ENCODE measurements around the gene EIF4G3.
"Not testable (repeated sequence)": the region's sequence is repeated elsewhere in the genome, so short reads cannot be mapped to it uniquely, and the experiment has no call there.

The EIF4G3 gene

GRCh38 chr1:21188235-21188634 lies 11.5 kb upstream of the EIF4G3 start:
- no peak for DNase-seq

GRCh38 chr1:21185221-21185731 lies 8.6 kb upstream of the EIF4G3 start:
- no peak for DNase-seq

GRCh38 chr1:21184276-21184675 lies 7.6 kb upstream of the EIF4G3 start:
- DNase-seq = no peak

- no peak for DNase-seq
Observed at GRCh38 chr1:21182181-21182731, 5.6 kb upstream of the EIF4G3 start.

- DNase-seq = not testable (repeated sequence)
Observed at GRCh38 chr1:21178271-21178670, 1.6 kb upstream of the EIF4G3 start.

- peak; percentile 54 for DNase-seq
Observed at GRCh38 chr1:21175670-21176581, 771 bp downstream of the EIF4G3 start.

- no peak for DNase-seq
Observed at GRCh38 chr1:21175324-21175669, 1.4 kb downstream of the EIF4G3 start.

GRCh38 chr1:21174654-21175323 lies 1.9 kb downstream of the EIF4G3 start:
- DNase-seq = no peak

- DNase-seq = no peak
Observed at GRCh38 chr1:21174230-21174629, 2.5 kb downstream of the EIF4G3 start.

- not testable (repeated sequence) for DNase-seq
Observed at GRCh38 chr1:21173096-21173495, 3.6 kb downstream of the EIF4G3 start.

GRCh38 chr1:21170837-21171236 lies 5.9 kb downstream of the EIF4G3 start:
- DNase-seq = not testable (repeated sequence)

- no peak for DNase-seq
Observed at GRCh38 chr1:21168444-21168843, 8.3 kb downstream of the EIF4G3 start.

- no peak for DNase-seq
Observed at GRCh38 chr1:21165646-21166045, 11.1 kb downstream of the EIF4G3 start.

- DNase-seq = no peak
Observed at GRCh38 chr1:21165076-21165475, 11.6 kb downstream of the EIF4G3 start.

GRCh38 chr1:21164266-21164665 lies 12.4 kb downstream of the EIF4G3 start:
- DNase-seq = no peak

GRCh38 chr1:21162740-21163464 lies 13.8 kb downstream of the EIF4G3 start:
- no peak for DNase-seq

- DNase-seq = no peak
Observed at GRCh38 chr1:21161842-21162241, 14.9 kb downstream of the EIF4G3 start.

- DNase-seq = no peak
Observed at GRCh38 chr1:21160263-21160796, 16.4 kb downstream of the EIF4G3 start.

- DNase-seq = no peak
Observed at GRCh38 chr1:21157868-21158267, 18.8 kb downstream of the EIF4G3 start.

- DNase-seq = no peak
Observed at GRCh38 chr1:21157054-21157453, 19.6 kb downstream of the EIF4G3 start.

- no peak for DNase-seq
Observed at GRCh38 chr1:21156019-21156418, 20.7 kb downstream of the EIF4G3 start.

- no peak for DNase-seq
Observed at GRCh38 chr1:21154717-21155116, 22.0 kb downstream of the EIF4G3 start.

- no peak for DNase-seq
Observed at GRCh38 chr1:21153388-21153787, 23.3 kb downstream of the EIF4G3 start.

Measured in NK-92 treated with Interleukin-12 subunit alpha and Interleukin-12 subunit beta, amount 100 ng/mL, for 24 hours (cell line).